NCI-H1930 (cell line): Measurements from ENCODE around the gene FAM117B.
"Not testable (repeated sequence)": the region's sequence is repeated elsewhere in the genome, so short reads cannot be mapped to it uniquely, and the experiment has no call there.

ENCODE experiments used
- DNase-seq, 2 experiments: peaks; one replicate each; lab custom pipeline; 2025; lab: John Stamatoyannopoulos, UW

The FAM117B gene

DNA sequence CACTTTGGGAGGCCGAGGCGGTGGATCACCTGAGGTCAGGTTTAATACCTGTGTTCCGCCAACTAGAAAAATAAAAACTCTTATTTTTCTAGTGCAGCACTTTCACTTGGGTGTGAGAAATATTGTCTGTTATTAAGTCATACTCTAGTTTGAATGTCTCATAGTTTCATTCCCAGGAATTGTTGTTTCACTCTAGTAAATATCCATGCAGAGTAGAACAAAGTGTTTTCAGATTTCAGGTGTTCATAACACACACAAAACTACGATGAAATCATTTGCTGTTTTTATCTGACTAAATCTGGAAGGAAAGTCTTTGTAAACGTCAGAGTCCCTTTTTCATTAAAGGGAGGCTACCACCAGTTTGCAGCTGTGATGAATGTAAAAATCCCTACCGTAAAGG lies 4.0 kb downstream of the FAM117B start:
- no peak for DNase-seq

DNA sequence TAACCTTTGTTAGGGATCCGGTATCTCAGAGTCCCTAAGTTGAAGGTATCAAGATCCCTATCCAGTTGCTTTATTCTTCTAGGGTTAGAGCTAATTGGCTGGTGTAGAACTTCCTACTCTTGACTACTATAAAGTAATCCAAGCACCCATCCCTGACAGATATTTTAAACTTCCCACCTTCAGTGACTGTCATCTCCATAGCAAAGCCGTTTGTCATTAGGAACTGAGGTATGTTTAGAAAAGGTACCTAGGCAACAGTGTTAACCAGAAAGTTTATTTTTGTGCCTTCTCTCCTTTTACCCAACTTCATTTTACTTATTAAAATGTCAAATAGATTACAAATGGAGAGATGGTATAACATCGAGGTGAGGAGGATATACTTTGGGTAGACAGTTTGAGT lies 4.5 kb downstream of the FAM117B start:
- no peak for DNase-seq

GRCh38 chr2:202642567-202642966 lies 7.8 kb downstream of the FAM117B start:
- no peak for DNase-seq

DNA sequence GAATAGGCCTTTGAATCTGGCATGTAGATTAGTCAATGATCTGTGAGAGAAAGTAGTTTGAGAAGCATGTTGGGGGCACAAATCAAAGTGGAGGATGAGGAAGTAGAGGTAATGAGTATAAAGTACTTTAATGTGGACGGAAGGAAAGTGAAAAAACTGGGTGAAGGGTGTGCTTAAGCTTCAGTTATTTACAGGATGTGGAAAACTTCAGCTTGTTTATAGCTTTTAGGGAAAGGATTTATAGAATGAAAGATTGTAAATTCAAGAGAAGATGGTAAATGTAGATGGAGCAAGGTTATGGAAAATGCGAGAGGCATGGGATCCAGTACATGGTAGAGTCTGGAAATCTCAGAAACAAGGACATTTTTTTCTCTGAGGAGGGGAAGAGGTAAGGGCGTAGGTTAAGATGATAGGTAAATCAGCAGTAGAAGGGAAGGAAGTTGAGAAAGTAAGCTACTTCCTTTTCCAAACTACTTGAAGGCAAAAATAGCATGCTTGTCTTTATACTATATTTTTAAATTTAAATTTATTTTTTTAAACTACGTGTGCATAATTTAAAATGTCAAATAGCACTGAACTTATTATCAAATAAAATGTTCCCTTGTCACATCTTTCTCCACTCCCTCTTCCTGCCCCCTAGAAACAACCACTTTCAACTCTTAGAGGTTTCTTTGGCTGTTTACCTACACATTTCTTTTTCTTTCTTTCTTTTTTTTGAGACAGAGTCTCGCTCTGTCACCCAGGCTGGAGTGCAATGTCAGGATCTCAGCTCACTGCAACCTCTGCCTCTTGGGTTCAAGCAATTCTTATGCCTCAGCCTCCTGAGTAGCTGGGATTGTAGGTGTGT lies 8.5 kb downstream of the FAM117B start:
- no peak for DNase-seq

- DNase-seq, result no peak
Measured at GRCh38 chr2:202652119-202652518, 17.4 kb downstream of the FAM117B start.

GRCh38 chr2:202653890-202654289 lies 19.1 kb downstream of the FAM117B start:
- DNase-seq, result no peak

DNA sequence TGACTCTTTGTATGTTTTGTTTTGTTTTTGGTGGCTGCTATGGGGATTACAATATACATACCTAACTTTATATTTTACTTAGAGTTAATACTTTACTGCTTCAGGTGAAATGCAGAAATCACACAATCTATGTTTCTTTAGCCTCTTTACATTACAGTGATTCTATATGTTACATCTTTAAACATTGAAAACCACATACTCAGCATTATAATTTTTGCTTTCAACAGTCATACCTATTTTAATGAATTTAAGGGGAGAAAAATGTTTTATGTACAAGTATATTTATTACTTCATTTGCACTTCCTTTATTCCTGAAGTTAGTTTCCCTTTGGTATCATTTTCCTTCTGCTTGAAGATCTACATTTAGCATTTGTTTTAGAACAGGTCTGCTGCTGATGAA lies 23.1 kb downstream of the FAM117B start:
- no peak for DNase-seq

DNA sequence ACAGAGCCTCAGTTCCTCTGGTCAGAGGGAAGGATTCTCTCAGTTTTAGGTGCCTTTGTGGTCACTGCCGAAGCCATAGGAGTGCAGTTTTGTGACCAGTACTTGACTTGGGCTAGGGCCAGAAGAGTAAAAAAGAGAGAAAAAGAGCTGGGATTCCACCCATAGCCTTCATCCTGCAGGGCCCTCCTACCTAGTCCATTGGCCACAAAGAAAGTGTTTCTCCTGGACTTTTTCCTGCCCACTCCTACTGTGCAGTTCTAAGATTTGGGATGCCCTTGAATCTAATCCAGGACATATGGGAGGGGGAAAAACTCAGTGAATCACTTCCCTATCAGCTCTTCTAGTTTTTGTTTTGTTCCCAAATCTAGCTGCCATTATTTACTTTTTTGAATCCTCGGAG lies 26.0 kb downstream of the FAM117B start:
- DNase-seq, result no peak

GRCh38 chr2:202669841-202670240 lies 35.1 kb downstream of the FAM117B start:
- no peak for DNase-seq

DNA sequence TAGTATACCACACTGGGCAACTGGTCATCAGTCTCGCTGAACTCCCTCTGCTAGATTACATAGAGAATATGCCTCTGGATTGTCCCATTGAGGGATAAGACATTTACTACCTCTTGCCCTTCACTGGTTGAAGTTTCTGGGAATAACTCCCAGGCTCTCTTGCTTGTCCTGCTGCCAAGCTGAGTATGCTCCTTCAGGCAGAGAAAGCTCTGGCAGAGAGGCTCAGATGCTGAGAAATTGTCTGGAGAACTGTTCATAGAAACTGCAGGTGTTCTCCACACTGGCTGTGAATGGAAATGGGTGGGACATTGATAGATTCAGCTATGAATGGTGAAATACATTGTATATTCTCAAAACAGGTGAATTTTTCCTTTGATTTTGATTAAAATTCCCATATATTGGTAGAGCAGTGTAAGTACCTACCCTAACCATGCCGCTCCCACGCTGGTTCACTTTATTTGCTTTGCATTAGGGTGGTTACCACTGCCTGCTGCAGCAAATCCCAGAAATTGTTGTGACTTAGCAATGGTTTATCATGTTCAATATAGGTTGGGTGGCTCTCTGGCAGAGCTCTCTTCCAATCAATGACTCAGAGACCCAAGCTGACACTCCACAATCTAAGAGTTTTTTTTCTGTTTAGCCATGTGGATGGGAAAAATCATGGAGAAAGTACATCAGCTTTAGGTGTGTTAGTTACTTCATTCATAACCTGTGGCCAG lies 36.7 kb downstream of the FAM117B start:
- DNase-seq, result no peak

DNA sequence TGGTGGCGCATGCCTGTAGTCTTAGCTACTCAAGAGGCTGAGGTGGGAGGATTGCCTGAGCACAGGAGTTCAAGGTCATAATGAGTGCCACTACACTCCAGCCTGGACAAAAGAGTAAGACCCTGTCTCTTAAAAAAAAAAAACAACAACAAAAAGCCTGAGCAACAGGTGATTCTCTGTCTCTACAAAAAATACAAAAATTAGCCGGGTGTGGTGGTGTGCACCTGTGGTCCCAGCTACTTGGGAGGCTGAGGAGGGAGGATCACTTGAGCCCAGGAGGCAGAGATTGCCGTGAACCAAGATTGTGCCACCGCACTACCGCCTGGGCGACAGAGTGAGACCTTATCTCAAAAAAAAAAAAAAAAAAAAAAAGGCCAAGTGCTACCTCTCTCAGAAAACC lies 40.3 kb downstream of the FAM117B start:
- DNase-seq, result not testable (repeated sequence)

DNA sequence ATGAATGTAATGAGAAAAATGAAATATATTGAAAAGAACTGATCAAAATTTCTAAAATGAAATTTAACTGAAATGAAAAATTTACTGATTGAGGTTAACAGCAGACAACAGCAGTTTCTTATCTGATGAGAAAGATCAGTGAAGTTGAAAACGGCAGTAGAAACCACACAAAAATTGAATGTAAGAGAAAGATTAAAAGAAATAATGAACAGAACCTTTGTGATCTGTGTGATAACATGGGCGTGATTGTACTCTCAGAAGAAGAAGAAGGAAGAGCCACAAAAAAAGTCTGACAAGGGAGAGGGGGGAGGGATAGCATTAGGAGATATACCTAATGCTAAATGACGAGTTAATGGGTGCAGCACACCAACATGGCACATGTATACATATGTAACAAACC lies 45.2 kb downstream of the FAM117B start:
- no peak for DNase-seq

DNA sequence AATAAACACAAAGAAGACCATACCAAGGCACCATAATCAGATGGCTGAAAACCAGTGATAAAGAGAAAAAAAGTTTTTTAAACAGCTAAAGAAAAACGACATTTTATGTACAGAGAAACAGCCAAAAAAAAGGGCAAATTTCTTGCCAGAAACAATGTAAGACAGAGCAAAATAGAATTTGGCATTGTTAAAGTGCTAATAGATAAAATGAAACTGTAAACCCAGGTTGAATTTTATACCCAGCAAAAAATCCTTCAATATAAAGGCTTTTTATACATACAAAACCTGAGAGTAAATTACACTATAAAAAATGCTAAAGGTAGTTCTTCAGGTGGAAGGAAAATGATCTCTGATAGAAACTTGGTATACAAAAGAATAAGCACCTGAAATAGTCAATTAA lies 45.7 kb downstream of the FAM117B start:
- no peak for DNase-seq

DNA sequence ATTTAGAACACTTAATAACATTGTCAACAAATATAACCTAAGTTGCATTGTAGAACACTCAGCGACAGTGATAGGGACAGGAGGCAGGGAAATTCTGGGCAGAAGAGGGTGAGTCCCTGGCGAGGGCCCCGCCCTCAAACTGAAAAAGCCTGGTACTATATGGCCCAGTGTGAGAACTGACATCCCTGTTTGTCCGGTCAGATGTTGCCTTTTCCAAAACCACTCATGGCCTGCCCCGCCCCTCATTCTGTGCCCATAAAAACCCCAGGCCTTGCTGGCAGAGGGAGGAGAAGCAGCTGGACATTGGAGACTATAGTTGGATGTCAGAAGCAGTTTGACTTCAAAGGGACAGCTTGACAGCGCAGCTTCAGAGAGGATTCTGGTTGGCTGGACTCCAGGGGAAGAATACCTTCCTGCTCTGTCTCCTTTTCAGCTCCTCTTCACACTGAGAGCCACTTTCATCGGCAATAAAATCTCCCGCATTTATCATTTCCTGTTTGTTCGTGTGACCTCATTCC lies 47.0 kb downstream of the FAM117B start:
- DNase-seq, result no peak

- no peak for DNase-seq
Measured at GRCh38 chr2:202682274-202682673, 47.5 kb downstream of the FAM117B start.

- DNase-seq, result no peak
Measured at GRCh38 chr2:202687276-202687675, 52.5 kb downstream of the FAM117B start.

DNA sequence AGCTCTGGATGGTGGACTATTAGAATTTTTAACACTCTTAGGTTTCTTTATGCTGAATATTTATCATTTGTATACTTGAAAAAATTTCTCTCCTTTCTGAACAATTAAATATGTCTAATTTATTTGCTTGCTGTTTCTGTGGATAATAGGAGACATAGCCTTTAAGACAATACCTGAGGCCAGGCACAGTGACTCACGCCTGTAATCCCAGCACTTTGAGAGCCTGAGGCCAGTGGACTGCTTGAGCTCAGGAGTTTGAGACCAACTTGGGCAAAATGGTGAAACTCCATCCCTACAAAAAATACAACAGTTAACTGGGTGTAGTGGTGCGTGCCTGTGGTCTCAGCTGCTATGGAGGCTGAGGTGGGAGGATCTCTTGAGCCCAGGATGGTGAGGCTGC lies 54.7 kb downstream of the FAM117B start:
- DNase-seq, result no peak

DNA sequence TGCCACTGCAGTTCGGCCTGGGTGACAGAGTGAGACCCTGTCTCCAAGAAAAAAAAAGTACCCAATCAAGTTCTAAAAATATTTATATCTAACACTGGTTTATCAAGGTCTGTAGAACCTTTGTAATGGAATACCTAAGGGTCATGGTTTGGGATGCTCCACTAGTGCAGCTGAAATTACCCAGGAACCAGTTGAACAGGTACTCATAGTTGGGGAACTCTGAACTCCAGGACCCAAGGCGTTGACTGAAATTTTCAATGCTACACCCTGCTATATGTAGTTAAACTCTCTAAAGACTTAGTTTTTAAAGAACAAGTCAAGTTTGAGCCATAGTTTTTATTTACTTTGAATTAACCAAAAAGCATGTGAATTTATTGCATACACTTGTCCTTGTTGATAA lies 55.1 kb downstream of the FAM117B start:
- no peak for DNase-seq

DNA sequence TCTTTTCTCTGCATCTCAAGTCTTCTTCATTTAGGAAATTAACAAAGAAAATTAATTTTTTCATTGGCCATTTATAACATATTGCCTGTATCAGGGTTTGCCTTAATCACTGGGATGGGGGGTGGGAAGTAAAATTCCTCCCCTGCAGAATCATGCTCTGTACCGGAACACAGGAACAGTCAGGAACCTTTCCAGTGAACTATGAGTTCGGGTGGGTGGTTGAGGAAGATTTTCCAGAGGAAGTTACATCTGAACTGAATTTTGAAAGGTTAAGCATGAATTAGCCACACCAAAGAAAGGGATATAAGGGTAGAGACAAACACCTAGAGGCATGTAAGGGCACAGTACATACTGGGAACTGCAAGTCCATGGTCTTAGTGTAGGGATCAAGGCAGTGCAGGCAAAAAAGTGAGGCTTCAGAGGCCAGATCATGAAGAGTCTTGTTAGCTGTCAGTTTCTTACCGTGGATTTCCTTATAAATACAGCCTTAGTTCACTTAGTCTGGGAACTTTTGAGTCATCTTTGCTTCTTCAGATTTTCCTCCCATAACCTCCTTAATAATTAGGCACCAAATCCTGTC lies 55.6 kb downstream of the FAM117B start:
- DNase-seq, result no peak

- no peak for DNase-seq
Measured at GRCh38 chr2:202693503-202693902, 58.7 kb downstream of the FAM117B start.

DNA sequence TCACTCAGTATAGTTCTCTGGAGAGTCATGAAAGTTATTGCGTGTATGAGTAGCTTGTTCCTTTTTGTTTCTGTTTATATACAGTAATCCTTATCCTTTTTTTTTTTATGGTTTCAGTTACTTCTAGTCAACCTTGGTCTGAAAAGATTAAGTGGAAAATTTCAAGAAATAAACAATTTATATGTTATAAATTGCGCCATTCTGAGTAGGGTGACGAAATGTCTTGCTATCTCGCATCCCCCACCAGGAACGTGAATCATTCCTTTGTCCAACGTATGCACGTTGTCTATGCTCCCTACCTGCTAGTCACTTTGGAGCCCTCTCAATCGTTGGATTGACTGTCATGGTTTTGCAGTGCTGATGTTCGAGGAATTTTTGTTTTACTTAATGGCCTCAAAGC lies 60.4 kb downstream of the FAM117B start:
- DNase-seq, result no peak

- no peak for DNase-seq
Measured at GRCh38 chr2:202700075-202700901, 65.5 kb downstream of the FAM117B start.
